H1 (cell line): ENCODE data around the gene IL1RL1. TPM values are rescaled to one million over a fixed set of nuclear protein-coding genes. Genes with fewer than 3 reads are reported as not detected.

Experiments used
- CTCF ChIA-PET: fragments of 300-600 bp; sonication (Branson Sonifier 250); formaldehyde crosslinking; loops from one replicate; lab custom pipeline; 2021; ENCODE audit not compliant: partially characterized antibody; lab: Charles Lee
- POLR2A ChIA-PET: fragments of 300-600 bp; sonication (Branson Sonifier 250); formaldehyde crosslinking; loops from one replicate; lab custom pipeline; 2021; ENCODE audit warnings: inconsistent platforms; ENCODE audit not compliant: partially characterized antibody; lab: Charles Lee
- DNase-seq, 2 experiments: peaks; one replicate each; pipeline versions ENCODE4 v3.0.0 to v3.0.0-alpha.2; 2010 to 2022; ENCODE audit warnings: low spot score in 2 of 2, low read depth in 1 of 2, mixed read lengths in 1 of 2
- FAIRE-seq: peaks from 2 replicates; lab custom pipeline; 2011; peaks lifted over from hg19 to GRCh38; lab: Jason Lieb, UNC
- H2AFZ ChIP-seq: 2 replicates; pipeline ENCODE4 v1.8.1; 2012; ENCODE audit warnings: low read length, inconsistent platforms
- H2AK5ac ChIP-seq: 2 replicates; pipeline ENCODE4 v1.6.1; 2013; ENCODE audit warnings: low read depth, low read length
- H2BK120ac ChIP-seq: replicated peaks from 2 replicates; pipeline ENCODE3; 2013; ENCODE audit warnings: low read depth, low read length, inconsistent platforms
- H2BK12ac ChIP-seq: 2 replicates; pipeline ENCODE4 v1.6.1; 2013; ENCODE audit warnings: low read depth, low read length
- H2BK15ac ChIP-seq: 2 replicates; pipeline ENCODE4 v1.6.1; 2013; ENCODE audit warnings: low read length
- H2BK20ac ChIP-seq: 2 replicates; pipeline ENCODE4 v1.6.1; 2013; ENCODE audit warnings: low read length
- H2BK5ac ChIP-seq: 2 replicates; pipeline ENCODE4 v1.6.1; 2013; ENCODE audit warnings: low read depth, low read length
- H3K14ac ChIP-seq: 2 replicates; pipeline ENCODE4 v1.6.1; 2013; ENCODE audit warnings: inconsistent platforms; ENCODE audit not compliant: insufficient read length
- H3K18ac ChIP-seq: 2 replicates; pipeline ENCODE4 v1.6.1; 2013; ENCODE audit warnings: low read length; ENCODE audit errors: extremely low read depth
- H3K23ac ChIP-seq: 2 replicates; pipeline ENCODE4 v1.6.1; 2013; ENCODE audit warnings: inconsistent platforms; ENCODE audit not compliant: insufficient read length
- H3K23me2 ChIP-seq: 2 replicates; pipeline ENCODE4 v1.6.1; 2013; ENCODE audit warnings: low read depth, low read length
- H3K27ac ChIP-seq: 2 replicates; pipeline ENCODE4 v1.6.1; 2011; ENCODE audit warnings: low read depth, low read length, inconsistent platforms
- H3K27me3 ChIP-seq, 4 experiments: replicated peaks in 1 of 4; 1 replicate in 1 of 4; 2 replicates in 3 of 4; pipeline versions ENCODE4 v1.6.1 to v1.8.1; 2011 to 2013; ENCODE audit warnings: low read length in 3 of 4, mild to moderate bottlenecking in 3 of 4, inconsistent platforms in 2 of 4, mixed read lengths in 2 of 4, moderate library complexity in 1 of 4; ENCODE audit not compliant: control insufficient read depth in 3 of 4, insufficient read depth in 3 of 4; ENCODE audit errors: extremely low read depth in 1 of 4
- H3K36me3 ChIP-seq, 4 experiments: 2 replicates each; pipeline versions ENCODE4 v1.6.1 to v1.8.1; 2011 to 2013; ENCODE audit warnings: mild to moderate bottlenecking in 4 of 4, low read length in 3 of 4, moderate library complexity in 2 of 4, control low read depth in 1 of 4, inconsistent platforms in 1 of 4; ENCODE audit not compliant: insufficient read depth in 4 of 4, control insufficient read depth in 2 of 4
- H3K4ac ChIP-seq: replicated peaks from 2 replicates; pipeline ENCODE3; 2013; ENCODE audit warnings: low read length, low read depth, mixed read lengths, inconsistent platforms; ENCODE audit not compliant: insufficient read length
- H3K4me1 ChIP-seq, 4 experiments: replicated peaks in 1 of 4; 1 replicate in 1 of 4; 2 replicates in 3 of 4; pipeline versions ENCODE4 v1.6.1 to v1.8.1; 2011 to 2013; ENCODE audit warnings: low read length in 3 of 4, inconsistent platforms in 2 of 4, mixed read lengths in 1 of 4; ENCODE audit not compliant: insufficient read depth in 4 of 4, control insufficient read depth in 3 of 4
- H3K4me2 ChIP-seq, 2 experiments: 2 replicates each; pipeline versions ENCODE4 v1.6.1 to v1.8.1; 2011 to 2013; ENCODE audit warnings: low read depth in 2 of 2, low read length in 2 of 2, control low read depth in 1 of 2, inconsistent platforms in 1 of 2, mild to moderate bottlenecking in 1 of 2; ENCODE audit not compliant: insufficient read depth in 1 of 2
- H3K4me3 ChIP-seq, 4 experiments: fragments of 200-600, 300-600 bp in 1 of 4; sonication (generic), shearing (Covaris generic), sonication (Bioruptor Twin) in 1 of 4; 2 replicates each; pipeline versions ENCODE4 v1.5.1 to v1.8.1; 2011 to 2016; ENCODE audit warnings: low read length in 4 of 4, low read depth in 3 of 4, control low read depth in 2 of 4, inconsistent platforms in 2 of 4, mild to moderate bottlenecking in 2 of 4, mixed read lengths in 1 of 4, moderate library complexity in 1 of 4; ENCODE audit not compliant: insufficient read depth in 2 of 4; ENCODE audit errors: extremely low read depth in 1 of 4
- H3K56ac ChIP-seq: replicated peaks from 2 replicates; pipeline ENCODE3; 2013; ENCODE audit warnings: low read depth, mild to moderate bottlenecking, mixed read lengths, low read length, inconsistent platforms; ENCODE audit not compliant: insufficient read length
- H3K79me1 ChIP-seq: 2 replicates; pipeline ENCODE4 v1.6.1; 2013; ENCODE audit warnings: low read depth, low read length, control low read depth
- H3K79me2 ChIP-seq, 2 experiments: 2 replicates each; pipeline versions ENCODE4 v1.6.1 to v1.8.1; 2012 to 2013; ENCODE audit warnings: low read length in 2 of 2, mild to moderate bottlenecking in 2 of 2, inconsistent platforms in 1 of 2; ENCODE audit not compliant: insufficient read depth in 2 of 2, control insufficient read depth in 1 of 2
- H3K9ac ChIP-seq, 4 experiments: replicated peaks in 1 of 4; 1 replicate in 1 of 4; 2 replicates in 3 of 4; pipeline versions ENCODE4 v1.6.1 to v1.8.1; 2011 to 2013; ENCODE audit warnings: low read depth in 3 of 4, low read length in 3 of 4, control low read depth in 2 of 4, mild to moderate bottlenecking in 2 of 4, moderate library complexity in 2 of 4, inconsistent platforms in 1 of 4; ENCODE audit errors: extremely low read depth in 1 of 4
- H3K9me3 ChIP-seq, 2 experiments: 2 replicates each; pipeline versions ENCODE4 v1.6.1 to v1.8.1; 2012 to 2013; ENCODE audit warnings: mild to moderate bottlenecking in 2 of 2, moderate library complexity in 2 of 2, control low read depth in 1 of 2, inconsistent platforms in 1 of 2, low read depth in 1 of 2, low read length in 1 of 2, mixed read lengths in 1 of 2; ENCODE audit not compliant: insufficient read depth in 2 of 2
- H4K20me1 ChIP-seq, 2 experiments: replicated peaks in 1 of 2; 2 replicates each; pipeline versions ENCODE3 to v1.8.1; 2011 to 2013; ENCODE audit warnings: inconsistent platforms in 2 of 2, low read length in 2 of 2, mild to moderate bottlenecking in 1 of 2; ENCODE audit not compliant: insufficient read depth in 2 of 2, control insufficient read depth in 1 of 2
- H4K5ac ChIP-seq: 2 replicates; pipeline ENCODE4 v1.6.1; 2013; ENCODE audit warnings: low read length, low read depth, mixed read lengths, inconsistent platforms; ENCODE audit not compliant: insufficient read length
- H4K8ac ChIP-seq: 2 replicates; pipeline ENCODE4 v1.8.0; 2013; ENCODE audit warnings: mild to moderate bottlenecking, moderate library complexity, low read length, inconsistent platforms; ENCODE audit not compliant: insufficient read depth; ENCODE audit errors: extremely low read depth
- H4K91ac ChIP-seq: replicated peaks from 2 replicates; pipeline ENCODE3; 2013; ENCODE audit warnings: low read length, mixed read lengths, inconsistent platforms; ENCODE audit not compliant: insufficient read length
- CHD2 ChIP-seq: IDR thresholded peaks from 2 replicates; pipeline ENCODE4 v1.6.1; 2012; ENCODE audit warnings: low read length, improper control_type of control experiment
- CREB1 ChIP-seq: IDR thresholded peaks from 2 replicates; pipeline ENCODE4 v1.6.1; 2012; ENCODE audit warnings: inconsistent platforms
- NANOG ChIP-seq: IDR thresholded peaks from 2 replicates; pipeline ENCODE4 v1.6.1; 2011; ENCODE audit warnings: low read length, low read depth, mild to moderate bottlenecking, inconsistent platforms; ENCODE audit not compliant: insufficient read depth, poor library complexity, severe bottlenecking
- WGBS, 2 experiments: shearing (Covaris generic) in 1 of 2; methylation state at CpG; one replicate each; pipeline versions ENCODE4 v1.1.6 to v1.1.7; 2013 to 2015; ENCODE audit warnings: low lambda C conversion rate in 2 of 2, mixed read lengths in 2 of 2, inconsistent platforms in 1 of 2, low coverage in 1 of 2, missing lambda C conversion rate in 1 of 2; ENCODE audit not compliant: insufficient replicate concordance in 2 of 2, insufficient coverage in 1 of 2, insufficient read length in 1 of 2; ENCODE audit errors: extremely low coverage in 1 of 2, missing lambda C conversion rate in 1 of 2; 5-methylcytosine and 5-hydroxymethylcytosine counted together
- polyA plus RNA-seq, 7 experiments: library from polyadenylated mRNA; depleted of rRNA in 3 of 7; stranded (reverse) in 5 of 7; unstranded in 2 of 7; fragments of >200 nt in 5 of 7; fragments of 200-250 nt in 2 of 7; gene quantifications; 1 replicate in 5 of 7; 2 replicates in 1 of 7; 4 replicates in 1 of 7; pipeline versions ENCODE4 v1.2.1 to v1.2.3, GENCODE V29; 2011 to 2013; ENCODE audit warnings: missing spikeins in 2 of 7, mixed read lengths in 2 of 7
- total RNA-seq: library from RNA; stranded (reverse); fragmentation: NEBNext Ultra II Directional; extraction: Animal tissue kit (Norgen Biotek cat#: 25700); gene quantifications from 2 replicates; pipeline ENCODE4 v1.2.1, GENCODE V29; 2021

The IL1RL1 gene
- total and polyA plus RNA-seq, 2 of the 8 experiments (the other 6 are each of a cell fraction or from before 2014, with no cell fraction given): not detected

- no peak overlapping the region for H3K23ac ChIP-seq
- POLR2A ChIA-PET: no interaction called here
- no peak overlapping the region for H2BK12ac ChIP-seq
- H3K4ac ChIP-seq: no peak overlapping the region
- CTCF ChIA-PET: interaction anchor here (2.0 kb wide), 1 partner anchor 36 kb away, joined by 5 read pairs; no protein-coding TSS in a partner anchor
- H2BK15ac ChIP-seq: no peak overlapping the region
- H3K79me1 ChIP-seq: no peaks in the 10 kb centered on the region
- WGBS, 2 experiments: 93% methylated on average over 3 of the region's 3 CpGs; no CpG with 5 or more reads in 1 of the 2 experiments
- TF ChIP-seq CREB1 (no peak), CHD2 (no peak), NANOG (no peak)
- H3K27ac ChIP-seq: no peak overlapping the region
- H3K27me3 ChIP-seq: peaks cover 0 to 1% (median 0%) of the 10 kb centered on the region in 4 experiments; a peak in 1 of 7 replicates
- H4K20me1 ChIP-seq: no peaks in the 10 kb centered on the region
- H4K5ac ChIP-seq: no peak overlapping the region
- no peak overlapping the region for H2AFZ ChIP-seq
- H3K4me2 ChIP-seq: no peak overlapping the region
- H3K36me3 ChIP-seq: no peaks in the 10 kb centered on the region
- no peak overlapping the region for H3K4me3 ChIP-seq
- no peak overlapping the region for H3K56ac ChIP-seq
- H3K14ac ChIP-seq: no peak overlapping the region
- no peak for DNase-seq
- no peak overlapping the region for H2BK5ac ChIP-seq
- H4K91ac ChIP-seq: no peak overlapping the region
- no peak overlapping the region for H4K8ac ChIP-seq
- no peak overlapping the region for H3K9ac ChIP-seq
- no peak overlapping the region for H3K18ac ChIP-seq
- H3K23me2 ChIP-seq: no peaks in the 10 kb centered on the region
- H2BK120ac ChIP-seq: no peak overlapping the region
- no peak overlapping the region for H2AK5ac ChIP-seq
- no peaks in the 10 kb centered on the region for H3K9me3 ChIP-seq
- FAIRE-seq: no peak
- H3K4me1 ChIP-seq: no peaks in the 10 kb centered on the region
- H2BK20ac ChIP-seq: no peak overlapping the region
- H3K79me2 ChIP-seq: no peaks in the 10 kb centered on the region
These were observed 26.4 kb downstream of the IL1RL1 start for GRCh38 chr2:102337481-102338386.
